Panc1 (cell line): Measurements from ENCODE around the gene BTBD9. TPM values are rescaled to one million over a fixed set of nuclear protein-coding genes. Genes with fewer than 3 reads are reported as not detected.

Source experiments
- ATAC-seq: fragments of 200-7000 bp; cut with Tn5 transposase; 2 replicates; pipeline ENCODE4 v1.9.1; 2020; ENCODE audit warnings: mild to moderate bottlenecking, moderate library complexity
- BruUV-seq: library from RNA; stranded (reverse); fragments of 400-500 nt; replicated peaks from 2 replicates; lab custom pipeline; 2021; lab: Mats Ljungman, UMichigan
- CTCF ChIA-PET: fragments of 300-600 bp; sonication (Branson Sonifier 250); formaldehyde crosslinking; loops from one replicate; lab custom pipeline; 2022; ENCODE audit warnings: antibody characterized with exemption; lab: Charles Lee
- POLR2A ChIA-PET: fragments of 300-600 bp; sonication (Branson Sonifier 250); formaldehyde crosslinking; loops from one replicate; lab custom pipeline; 2022; ENCODE audit warnings: antibody characterized with exemption; lab: Charles Lee
- DNase-seq: peaks from one replicate; pipeline ENCODE4 v3.0.0-alpha.2; 2010; ENCODE audit warnings: low read depth, low spot score
- H3K27ac ChIP-seq: 2 replicates; pipeline ENCODE4 v1.5.1; 2011; ENCODE audit warnings: mild to moderate bottlenecking, low read length, inconsistent platforms
- H3K27me3 ChIP-seq: fragments of 200-500 bp; sonication (Bioruptor generic); 2 replicates; pipeline ENCODE4 v1.6.0; 2014; ENCODE audit warnings: low read length, inconsistent platforms; ENCODE audit not compliant: control insufficient read depth, insufficient read depth
- H3K36me3 ChIP-seq: fragments of 200-500 bp; sonication (Bioruptor generic); 2 replicates; pipeline ENCODE4 v1.5.1; 2014; ENCODE audit warnings: inconsistent platforms, mild to moderate bottlenecking, low read length, moderate library complexity; ENCODE audit not compliant: control insufficient read depth, insufficient read depth
- H3K4me1 ChIP-seq: 2 replicates; pipeline ENCODE4 v1.5.1; 2011; ENCODE audit warnings: inconsistent platforms, mild to moderate bottlenecking, low read length, moderate library complexity; ENCODE audit not compliant: control insufficient read depth, insufficient read depth
- H3K4me3 ChIP-seq, 2 experiments: 2 replicates each; pipeline ENCODE4 v1.5.1; 2011 to 2012; ENCODE audit warnings: low read depth in 2 of 2, low read length in 2 of 2, mild to moderate bottlenecking in 2 of 2, inconsistent platforms in 1 of 2, moderate library complexity in 1 of 2
- H3K9me3 ChIP-seq: fragments of 200-500 bp; sonication (Bioruptor generic); 2 replicates; pipeline ENCODE4 v1.5.1; 2014; ENCODE audit warnings: low read depth, mild to moderate bottlenecking, inconsistent platforms, low read length, moderate library complexity; ENCODE audit not compliant: control insufficient read depth, insufficient read depth
- CTCF ChIP-seq: fragments of 450-650 bp; IDR thresholded peaks from 2 replicates; pipeline ENCODE4 v1.5.1; 2017; ENCODE audit warnings: mild to moderate bottlenecking
- POLR2AphosphoS5 ChIP-seq: IDR thresholded peaks from 2 replicates; pipeline ENCODE4 v1.6.1; 2012; ENCODE audit warnings: mild to moderate bottlenecking, low read depth, low read length, moderate library complexity
- SIN3A ChIP-seq: IDR thresholded peaks from 2 replicates; pipeline ENCODE4 v1.6.1; 2012; ENCODE audit warnings: low read depth, mild to moderate bottlenecking, low read length, moderate library complexity, borderline replicate concordance; ENCODE audit not compliant: insufficient read depth
- TCF7L2 ChIP-seq: IDR thresholded peaks from 2 replicates; pipeline ENCODE4 v1.6.1; 2011; ENCODE audit warnings: mild to moderate bottlenecking, low read depth, low read length, inconsistent platforms
- in situ Hi-C: cut with HindIII; loops from 2 replicates; pipeline ENCODE4 v1.10.0; 2016; ENCODE audit warnings: low sequenced_read_pairs, low pct_unique_long_range_greater_than_20kb
- intact Hi-C: fragments of 100-400 bp; cut with micrococcal nuclease; formaldehyde crosslinking; loops from one replicate; pipeline ENCODE4 v1.10.0; 2022; ENCODE audit not compliant: unreplicated experiment
- total RNA-seq: library from RNA; stranded (reverse); gene quantifications from one replicate; pipeline ENCODE4 v1.2.1, GENCODE V29; 2021; ENCODE audit not compliant: unreplicated experiment
- TF ChIP-seq, protein P1 (sequence below), 2 experiments: IDR thresholded peaks; 2 replicates each; pipeline ENCODE4 v1.6.1; 2011 to 2012; ENCODE audit warnings: low read depth in 2 of 2, control low read depth in 1 of 2, low read length in 1 of 2, mild to moderate bottlenecking in 1 of 2, moderate library complexity in 1 of 2; ENCODE audit not compliant: insufficient read depth in 1 of 2

BTBD9 gene
- total RNA-seq, 1 experiment from 2014 or later, result 12.8 TPM

DNA sequence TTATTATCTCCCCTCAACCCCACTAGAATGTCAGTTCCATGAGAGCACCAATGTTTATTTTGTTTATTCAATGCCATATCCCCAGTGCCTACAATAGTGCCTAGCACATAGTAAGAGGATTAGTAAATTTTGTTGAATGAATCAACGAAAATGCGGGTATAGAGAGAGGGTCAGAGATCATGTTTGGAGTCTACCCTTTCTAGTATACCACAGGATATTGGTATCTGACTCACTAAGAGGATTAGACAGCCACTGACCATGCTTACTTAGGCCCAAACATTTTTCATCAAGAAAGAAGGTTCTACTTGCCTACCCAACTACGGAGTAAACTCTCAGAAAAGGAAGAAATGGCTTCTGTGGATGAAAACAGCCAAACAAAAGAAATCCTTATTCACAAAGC lies 356.8 kb downstream of the BTBD9 start:
- H3K27me3 ChIP-seq, result no peaks in the 10 kb centered on the region
- TF ChIP-seq SIN3A, result no peak
- no peak for TF ChIP-seq TCF7L2
- TF ChIP-seq, protein P1, sequence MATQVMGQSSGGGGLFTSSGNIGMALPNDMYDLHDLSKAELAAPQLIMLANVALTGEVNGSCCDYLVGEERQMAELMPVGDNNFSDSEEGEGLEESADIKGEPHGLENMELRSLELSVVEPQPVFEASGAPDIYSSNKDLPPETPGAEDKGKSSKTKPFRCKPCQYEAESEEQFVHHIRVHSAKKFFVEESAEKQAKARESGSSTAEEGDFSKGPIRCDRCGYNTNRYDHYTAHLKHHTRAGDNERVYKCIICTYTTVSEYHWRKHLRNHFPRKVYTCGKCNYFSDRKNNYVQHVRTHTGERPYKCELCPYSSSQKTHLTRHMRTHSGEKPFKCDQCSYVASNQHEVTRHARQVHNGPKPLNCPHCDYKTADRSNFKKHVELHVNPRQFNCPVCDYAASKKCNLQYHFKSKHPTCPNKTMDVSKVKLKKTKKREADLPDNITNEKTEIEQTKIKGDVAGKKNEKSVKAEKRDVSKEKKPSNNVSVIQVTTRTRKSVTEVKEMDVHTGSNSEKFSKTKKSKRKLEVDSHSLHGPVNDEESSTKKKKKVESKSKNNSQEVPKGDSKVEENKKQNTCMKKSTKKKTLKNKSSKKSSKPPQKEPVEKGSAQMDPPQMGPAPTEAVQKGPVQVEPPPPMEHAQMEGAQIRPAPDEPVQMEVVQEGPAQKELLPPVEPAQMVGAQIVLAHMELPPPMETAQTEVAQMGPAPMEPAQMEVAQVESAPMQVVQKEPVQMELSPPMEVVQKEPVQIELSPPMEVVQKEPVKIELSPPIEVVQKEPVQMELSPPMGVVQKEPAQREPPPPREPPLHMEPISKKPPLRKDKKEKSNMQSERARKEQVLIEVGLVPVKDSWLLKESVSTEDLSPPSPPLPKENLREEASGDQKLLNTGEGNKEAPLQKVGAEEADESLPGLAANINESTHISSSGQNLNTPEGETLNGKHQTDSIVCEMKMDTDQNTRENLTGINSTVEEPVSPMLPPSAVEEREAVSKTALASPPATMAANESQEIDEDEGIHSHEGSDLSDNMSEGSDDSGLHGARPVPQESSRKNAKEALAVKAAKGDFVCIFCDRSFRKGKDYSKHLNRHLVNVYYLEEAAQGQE (IDR thresholded peaks at IDR 0.05; ENCODE audit: insufficient read depth in 1 of 2, low read depth in 2 of 2, low read length in 1 of 2), result no peak
- no peak for TF ChIP-seq CTCF
- no peak for TF ChIP-seq POLR2AphosphoS5
- DNase-seq (no peak), ATAC-seq (no peak)
- H3K4me1 ChIP-seq, result no peaks in the 10 kb centered on the region; the same call in 1 of the 2 replicates
- no peaks in the 10 kb centered on the region for H3K9me3 ChIP-seq
- no peak overlapping the region for H3K4me3 ChIP-seq
- H3K36me3 ChIP-seq, result no peaks in the 10 kb centered on the region
- no peak overlapping the region for H3K27ac ChIP-seq
- CTCF ChIA-PET, result no interaction called here
- in situ Hi-C loops (no loop called here), intact Hi-C loops (no loop called here)
- POLR2A ChIA-PET, result no interaction called here
- no TSS peak for BruUV-seq

DNA sequence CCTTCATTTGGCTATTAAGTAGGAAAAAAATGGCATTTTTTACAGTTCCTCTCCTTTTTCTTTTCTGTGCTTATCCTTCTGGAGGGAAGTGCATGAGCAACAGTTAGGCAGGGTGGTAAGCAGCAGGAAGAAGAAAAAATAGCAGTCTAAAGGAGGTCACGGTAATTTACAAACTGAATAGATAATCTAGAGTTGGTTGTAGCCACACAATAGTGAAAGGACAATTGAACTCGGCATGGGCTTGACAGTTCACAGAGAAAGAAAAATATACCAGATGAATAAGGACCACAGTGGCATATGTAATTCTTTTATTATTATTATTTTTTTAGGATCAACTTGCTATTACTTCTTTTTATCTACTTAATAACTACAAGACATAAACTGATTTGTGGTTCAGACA lies 358.6 kb downstream of the BTBD9 start:
- in situ Hi-C loops, result no loop called here
- H3K36me3 ChIP-seq, result no peaks in the 10 kb centered on the region
- TF ChIP-seq CTCF, result no peak
- TF ChIP-seq SIN3A, result no peak
- TF ChIP-seq TCF7L2, result no peak
- TF ChIP-seq, protein P1 (IDR thresholded peaks at IDR 0.05; ENCODE audit: insufficient read depth in 1 of 2, low read depth in 2 of 2, low read length in 1 of 2), result no peak
- TF ChIP-seq POLR2AphosphoS5, result no peak
- H3K4me1 ChIP-seq, result no peaks in the 10 kb centered on the region; the same call in 1 of the 2 replicates
- BruUV-seq, result no TSS peak
- DNase-seq (no peak), ATAC-seq (no peak)
- intact Hi-C loops, result no loop called here
- ChIA-PET CTCF (no interaction called here), POLR2A (no interaction called here)
- H3K9me3 ChIP-seq, result no peaks in the 10 kb centered on the region
- no peak overlapping the region for H3K4me3 ChIP-seq
- no peak overlapping the region for H3K27ac ChIP-seq
- H3K27me3 ChIP-seq, result no peaks in the 10 kb centered on the region
